GM12878 (cell line): ENCODE measurements around the gene NRSN1. TPM values are rescaled to one million over a fixed set of nuclear protein-coding genes. Genes with fewer than 3 reads are reported as not detected.

ENCODE experiments used
- ATAC-seq: fragments of 200-7000 bp; cut with Tn5 transposase; 3 replicates; pipeline ENCODE4 v1.9.1; 2020; ENCODE audit warnings: mild to moderate bottlenecking, moderate library complexity
- BruUV-seq: library from RNA; stranded (reverse); fragments of 400-500 nt; replicated peaks from 2 replicates; lab custom pipeline; 2021; lab: Mats Ljungman, UMichigan
- CTCF ChIA-PET: fragments of 300-600 bp; sonication (Branson Sonifier 250); formaldehyde crosslinking; extraction: SDS; loops from one replicate; lab custom pipeline; 2021; ENCODE audit warnings: inconsistent platforms; lab: Yijun Ruan, JAX
- POLR2A ChIA-PET: fragments of 350-600 bp; formaldehyde crosslinking; extraction: SDS; loops from one replicate; lab custom pipeline; 2021; ENCODE audit warnings: inconsistent platforms; lab: Charles Lee
- RAD21 ChIA-PET: fragments of 300-600 bp; sonication (Branson Sonifier 250); formaldehyde crosslinking; loops from one replicate; lab custom pipeline; 2023; ENCODE audit warnings: antibody characterized with exemption; ENCODE audit not compliant: unreplicated experiment; lab: Charles Lee
- SMC1A ChIA-PET: fragments of 300-600 bp; sonication (Branson Sonifier 250); formaldehyde crosslinking; loops from one replicate; lab custom pipeline; 2023; ENCODE audit not compliant: unreplicated experiment, uncharacterized antibody; lab: Charles Lee
- DNase-seq: peaks from one replicate; pipeline ENCODE4 v3.0.0-alpha.2; 2011; ENCODE audit warnings: low read depth, low spot score
- FAIRE-seq: peaks from 3 replicates; lab custom pipeline; 2011; peaks lifted over from hg19 to GRCh38; lab: Jason Lieb, UNC
- H2AFZ ChIP-seq: 2 replicates; pipeline ENCODE4 v1.6.0; 2011; ENCODE audit warnings: low read depth, low read length, control low read depth; ENCODE audit not compliant: control insufficient read depth
- H3K27ac ChIP-seq: 2 replicates; pipeline ENCODE4 v1.5.1; 2011; ENCODE audit warnings: control low read depth; ENCODE audit not compliant: control insufficient read depth, insufficient read depth
- H3K27me3 ChIP-seq, 2 experiments: replicated peaks in 1 of 2; 2 replicates each; pipeline versions ENCODE4 v1.6.0 to v1.6.1; 2011; ENCODE audit warnings: low read length in 1 of 2; ENCODE audit not compliant: control insufficient read depth in 2 of 2, insufficient read depth in 2 of 2
- H3K36me3 ChIP-seq, 2 experiments: 2 replicates each; pipeline ENCODE4 v1.5.1; 2011; ENCODE audit warnings: low read length in 1 of 2; ENCODE audit not compliant: control insufficient read depth in 2 of 2, insufficient read depth in 2 of 2
- H3K4me1 ChIP-seq: 2 replicates; pipeline ENCODE4 v1.6.1; 2011; ENCODE audit warnings: mild to moderate bottlenecking, low read length, moderate library complexity, mixed read lengths; ENCODE audit not compliant: control insufficient read depth, insufficient read depth
- H3K4me2 ChIP-seq: 2 replicates; pipeline ENCODE4 v1.6.0; 2011; ENCODE audit warnings: control low read depth; ENCODE audit not compliant: control insufficient read depth, insufficient read depth
- H3K4me3 ChIP-seq: fragments of 200-600 bp; sonication (generic); 2 replicates; pipeline ENCODE4 v1.5.1; 2016
- H3K79me2 ChIP-seq: 2 replicates; pipeline ENCODE4 v1.6.0; 2011; ENCODE audit warnings: low read length; ENCODE audit not compliant: control insufficient read depth, insufficient read depth
- H3K9ac ChIP-seq: 2 replicates; pipeline ENCODE4 v1.8.0; 2011; ENCODE audit warnings: low read length, control low read depth, mixed read lengths; ENCODE audit not compliant: control insufficient read depth, insufficient read depth
- H3K9me3 ChIP-seq: replicated peaks from 3 replicates; pipeline ENCODE4 v1.5.1; 2011; ENCODE audit warnings: mild to moderate bottlenecking, low read length; ENCODE audit not compliant: control insufficient read depth, insufficient read depth
- H4K20me1 ChIP-seq: 2 replicates; pipeline ENCODE4 v1.6.0; 2011; ENCODE audit not compliant: control insufficient read depth, insufficient read depth
- ASH2L ChIP-seq: fragments of 300-600, 200-600 bp; sonication (generic); IDR thresholded peaks from 2 replicates; pipeline ENCODE4 v1.6.1; 2017; ENCODE audit warnings: low read depth, mild to moderate bottlenecking, borderline replicate concordance
- ATF7 ChIP-seq: fragments of 450-650 bp; IDR thresholded peaks from 2 replicates; pipeline ENCODE4 v1.6.1; 2016; ENCODE audit warnings: low read depth, mild to moderate bottlenecking
- CREB1 ChIP-seq: IDR thresholded peaks from 2 replicates; pipeline ENCODE4 v1.6.1; 2012; ENCODE audit warnings: low read depth, mild to moderate bottlenecking, inconsistent platforms
- HCFC1 ChIP-seq: fragments of 150-350 bp; IDR thresholded peaks from 2 replicates; pipeline ENCODE4 v1.6.1; 2014; ENCODE audit warnings: low read length
- HDAC2 ChIP-seq: fragments of 200-600 bp; sonication (generic); IDR thresholded peaks from 2 replicates; pipeline ENCODE4 v1.6.1; 2017
- KDM1A ChIP-seq: fragments of 200-600 bp; sonication (generic); IDR thresholded peaks from 2 replicates; pipeline ENCODE4 v1.6.1; 2016; ENCODE audit warnings: borderline replicate concordance
- MEF2B ChIP-seq: fragments of 450-650 bp; IDR thresholded peaks from 2 replicates; pipeline ENCODE4 v1.6.1; 2018; ENCODE audit warnings: mild to moderate bottlenecking, moderate library complexity; ENCODE audit not compliant: partially characterized antibody, poor library complexity, severe bottlenecking
- MTA2 ChIP-seq: fragments of 450-650 bp; IDR thresholded peaks from 2 replicates; pipeline ENCODE4 v1.6.1; 2016; ENCODE audit warnings: low read depth, mild to moderate bottlenecking, moderate library complexity
- NFXL1 ChIP-seq: fragments of 450-650 bp; IDR thresholded peaks from 2 replicates; pipeline ENCODE4 v1.6.1; 2017; ENCODE audit warnings: antibody characterized with exemption, mild to moderate bottlenecking, borderline replicate concordance
- NR2F1 ChIP-seq: fragments of 450-650 bp; conservative IDR thresholded peaks from 2 replicates; pipeline ENCODE4 v1.6.1; 2017; ENCODE audit warnings: mild to moderate bottlenecking
- POLR2AphosphoS5 ChIP-seq: IDR thresholded peaks from 2 replicates; pipeline ENCODE4 v1.6.1; 2011; ENCODE audit warnings: mild to moderate bottlenecking, low read length, inconsistent platforms
- RBBP5 ChIP-seq: fragments of 200-600 bp; sonication (generic); conservative IDR thresholded peaks from 2 replicates; pipeline ENCODE4 v1.6.1; 2016
- REST ChIP-seq: IDR thresholded peaks from 2 replicates; pipeline ENCODE4 v1.6.1; 2012; ENCODE audit warnings: mild to moderate bottlenecking, low read depth, low read length
- SREBF1 ChIP-seq: IDR thresholded peaks from 2 replicates; pipeline ENCODE4 v1.6.1; 2012; ENCODE audit warnings: mild to moderate bottlenecking, low read length
- TCF7 ChIP-seq: IDR thresholded peaks from 2 replicates; pipeline ENCODE4 v1.6.1; 2014; ENCODE audit warnings: antibody characterized with exemption, borderline replicate concordance
- WRNIP1 ChIP-seq: IDR thresholded peaks from 2 replicates; pipeline ENCODE4 v1.6.1; 2011; ENCODE audit warnings: low read depth, low read length, improper control_type of control experiment, borderline replicate concordance
- ZBTB40 ChIP-seq: fragments of 450-650 bp; IDR thresholded peaks from 2 replicates; pipeline ENCODE4 v1.6.1; 2016; ENCODE audit warnings: mild to moderate bottlenecking, moderate library complexity, borderline replicate concordance
- ZNF622 ChIP-seq: fragments of 450-650 bp; IDR thresholded peaks from 2 replicates; pipeline ENCODE4 v1.6.1; 2017; ENCODE audit warnings: mild to moderate bottlenecking, inconsistent platforms
- WGBS: methylation state at CpG from one replicate; pipeline ENCODE4 v1.1.6; 2016; ENCODE audit warnings: low lambda C conversion rate; ENCODE audit not compliant: insufficient replicate concordance, insufficient coverage; ENCODE audit errors: missing lambda C conversion rate; 5-methylcytosine and 5-hydroxymethylcytosine counted together
- in situ Hi-C: fragments of 300-500 bp; cut with MboI; formaldehyde crosslinking; loops from 9 replicates; pipeline ENCODE4 v1.14.3; 2018; ENCODE audit warnings: mixed read lengths
- intact Hi-C: fragments of 100-400 bp; cut with micrococcal nuclease; formaldehyde crosslinking; loops from one replicate; pipeline ENCODE4 v1.14.2; 2022; ENCODE audit not compliant: unreplicated experiment
- polyA plus RNA-seq, 11 experiments: library from polyadenylated mRNA; depleted of rRNA in 4 of 11; unstranded in 6 of 11; stranded (reverse) in 5 of 11; fragments of >200 nt; fragmentation: Nextera tagmentation in 4 of 11; fragmentation: Illumina TruSeq in 1 of 11; extraction: Ambion mirVana in 4 of 11; extraction: Trizol in 1 of 11; gene quantifications; 1 replicate in 1 of 11; 2 replicates in 10 of 11; pipeline versions ENCODE4 v1.2.1 to v1.2.3, GENCODE V29; 2011 to 2016; ENCODE audit warnings: inconsistent platforms in 2 of 11, missing spikeins in 2 of 11, low read depth in 1 of 11
- total RNA-seq, 4 experiments: library from RNA; depleted of rRNA in 3 of 4; stranded (reverse); fragments of >200 nt in 3 of 4; fragmentation: Illumina TruSeq in 1 of 4; extraction: Trizol in 1 of 4; gene quantifications; 2 replicates each; pipeline versions ENCODE4 v1.2.1 to v1.2.3, GENCODE V29; 2013 to 2021

The NRSN1 gene
- total and polyA plus RNA-seq, 10 of the 15 experiments (the other 5 are each of a cell fraction or from before 2014, with no cell fraction given), result not detected

GRCh38 chr6:24145690-24146131, 19.7 kb downstream of the NRSN1 start (continued):
- TF ChIP-seq NR2F1, result no peak
- TF ChIP-seq MEF2B, result no peak
- no peak for TF ChIP-seq ZNF622
- no peak for TF ChIP-seq KDM1A
- no peak for TF ChIP-seq ATF7
- no peak for TF ChIP-seq RBBP5

GRCh38 chr6:24146871-24147270, 20.9 kb downstream of the NRSN1 start:
- in situ Hi-C loops, result no loop called here
- no peak for TF ChIP-seq CREB1
- TF ChIP-seq ZBTB40, result no peak
- no peak for TF ChIP-seq POLR2AphosphoS5
- TF ChIP-seq TCF7, result no peak
- TF ChIP-seq SREBF1, result no peak
- TF ChIP-seq WRNIP1, result no peak
- TF ChIP-seq MTA2, result no peak
- TF ChIP-seq ZNF622, result no peak
- no peak for TF ChIP-seq ASH2L
- TF ChIP-seq REST, result no peak
- no peak for TF ChIP-seq HCFC1
- TF ChIP-seq HDAC2, result no peak
- no peak for TF ChIP-seq NFXL1
- no peak for TF ChIP-seq KDM1A

More at GRCh38 chr6:24146871-24147270, 20.9 kb downstream of the NRSN1 start:
- FAIRE-seq (no peak), DNase-seq (no peak), ATAC-seq (no peak)
- no peak overlapping the region for H3K4me2 ChIP-seq
- no peaks in the 10 kb centered on the region for H3K36me3 ChIP-seq
- no TSS peak for BruUV-seq
- no peak overlapping the region for H3K27ac ChIP-seq
- ChIA-PET CTCF (no interaction called here), RAD21 (no interaction called here), POLR2A (no interaction called here), SMC1A (no interaction called here)
- no peaks in the 10 kb centered on the region for H3K27me3 ChIP-seq
- H3K9me3 ChIP-seq, result no peaks in the 10 kb centered on the region; the same call in 2 of the 3 replicates
- H3K4me3 ChIP-seq, result no peak overlapping the region
- 2% methylated on average over 3 of the region's 3 CpGs for WGBS
- no peaks in the 10 kb centered on the region for H3K79me2 ChIP-seq
- H4K20me1 ChIP-seq, result no peaks in the 10 kb centered on the region
- H3K4me1 ChIP-seq, result no peaks in the 10 kb centered on the region
- no peak overlapping the region for H3K9ac ChIP-seq
- no peak overlapping the region for H2AFZ ChIP-seq
- intact Hi-C loops, result no loop called here
